Myocyte (in vitro differentiated cells): ENCODE measurements around the gene NPFF. TPM values are rescaled to one million over a fixed set of nuclear protein-coding genes. Genes with fewer than 3 reads are reported as not detected.

Source experiments
- DNase-seq: peaks from one replicate; pipeline ENCODE4 v3.0.0-alpha.2; 2012; ENCODE audit warnings: low read depth
- total RNA-seq: library from RNA; depleted of rRNA; stranded (reverse); fragments of >200 nt; gene quantifications from 2 replicates; pipeline ENCODE4 v1.2.3, GENCODE V29; 2014

The NPFF gene
- total RNA-seq, 1 donor from 2014 or later, result not detected

GRCh38 chr12:53514628-53515290, 7.5 kb upstream of the NPFF start:
- no peak for DNase-seq

- no peak for DNase-seq
Observed at GRCh38 chr12:53513712-53514410, 6.6 kb upstream of the NPFF start.

- no peak for DNase-seq
Observed at GRCh38 chr12:53510181-53510812, 3.0 kb upstream of the NPFF start.

- DNase-seq, result peak; percentile 84
Observed at GRCh38 chr12:53508534-53509170, 1.4 kb upstream of the NPFF start.

- no peak for DNase-seq
Observed at GRCh38 chr12:53507603-53507885, 260 bp upstream of the NPFF start.

- DNase-seq, result peak; percentile 54
Observed at GRCh38 chr12:53506450-53506785, 866 bp downstream of the NPFF start.

GRCh38 chr12:53505555-53506449, 1.5 kb downstream of the NPFF start:
- peak; percentile 55 for DNase-seq

GRCh38 chr12:53505086-53505485, 2.2 kb downstream of the NPFF start:
- DNase-seq, result peak; percentile 74

- no peak for DNase-seq
Observed at GRCh38 chr12:53504004-53504920, 3.0 kb downstream of the NPFF start.

- DNase-seq, result no peak
Observed at GRCh38 chr12:53502983-53503728, 4.1 kb downstream of the NPFF start.

GRCh38 chr12:53502331-53502730, 5.0 kb downstream of the NPFF start:
- no peak for DNase-seq

GRCh38 chr12:53501615-53502181, 5.6 kb downstream of the NPFF start:
- DNase-seq, result no peak

GRCh38 chr12:53500776-53501614, 6.3 kb downstream of the NPFF start, which contains the start of gene TARBP2:
Gene TARBP2, plus strand, starts transcription at chr12:53501283. Its CDS starts 126 bp downstream, at chr12:53501409.
- peak; percentile 100 for DNase-seq

GRCh38 chr12:53500142-53500775, 7.0 kb downstream of the NPFF start:
- DNase-seq, result peak; percentile 62

- peak; percentile 60 for DNase-seq
Observed at GRCh38 chr12:53499266-53500141, 7.8 kb downstream of the NPFF start, which contains the start of gene MAP3K12. Gene MAP3K12, minus strand, starts transcription at chr12:53499458. Its CDS starts 12,067 bp downstream, at chr12:53487391.

GRCh38 chr12:53498235-53498630, 9.1 kb downstream of the NPFF start:
- DNase-seq, result no peak
